ENCODE measurements around the gene CAMK2G. TPM values are rescaled to one million over a fixed set of nuclear protein-coding genes. Genes with fewer than 3 reads are reported as not detected.
A peak's percentile ranks its signal among the peaks of the same experiment; 100 is the strongest.

CAMK2G gene
- total RNA-seq, 1 donor from 2014 or later: 31.7 TPM

- Mint-ChIP-seq H3K4me3 (ENCODE audit: unreplicated experiment) (no peak overlapping the region), H3K9me3 (ENCODE audit: low read depth) (no peaks in the 10 kb centered on the region), H3K4me1 (ENCODE audit: low read depth) (peaks cover 34% of the 10 kb centered on the region), H3K27me3 (ENCODE audit: low read depth) (no peaks in the 10 kb centered on the region), H3K27ac (ENCODE audit: unreplicated experiment) (no peak overlapping the region), H3K36me3 (ENCODE audit: low read depth) (peaks cover 18% of the 10 kb centered on the region)
- TF ChIP-seq CTCF (IDR thresholded peaks at IDR 0.05): no peak
- no peak for DNase-seq (ENCODE audit: low spot score)
Observed at GRCh38 chr10:73854310-73854709, 20.0 kb downstream of the CAMK2G start.

- no peak overlapping the region for H3K27ac Mint-ChIP-seq (ENCODE audit: unreplicated experiment)
- no peak for TF ChIP-seq CTCF (IDR thresholded peaks at IDR 0.05)
- H3K36me3 Mint-ChIP-seq (ENCODE audit: low read depth): peaks cover 17% of the 10 kb centered on the region
- H3K4me1 Mint-ChIP-seq (ENCODE audit: low read depth): peaks cover 31% of the 10 kb centered on the region
- H3K9me3 Mint-ChIP-seq (ENCODE audit: low read depth): no peaks in the 10 kb centered on the region
- no peak overlapping the region for H3K4me3 Mint-ChIP-seq (ENCODE audit: unreplicated experiment)
- DNase-seq (ENCODE audit: low spot score): peak; percentile 58
- no peaks in the 10 kb centered on the region for H3K27me3 Mint-ChIP-seq (ENCODE audit: low read depth)
Observed at GRCh38 chr10:73853196-73853595, 21.2 kb downstream of the CAMK2G start.

- H3K36me3 Mint-ChIP-seq (ENCODE audit: low read depth): peaks cover 27% of the 10 kb centered on the region
- TF ChIP-seq CTCF (IDR thresholded peaks at IDR 0.05): peak; percentile 36
- peak; percentile 73 for DNase-seq (ENCODE audit: low spot score)
- no peaks in the 10 kb centered on the region for H3K27me3 Mint-ChIP-seq (ENCODE audit: low read depth)
- no peaks in the 10 kb centered on the region for H3K9me3 Mint-ChIP-seq (ENCODE audit: low read depth)
- peak overlapping the region; percentile 86 for H3K27ac Mint-ChIP-seq (ENCODE audit: unreplicated experiment)
- H3K4me3 Mint-ChIP-seq (ENCODE audit: unreplicated experiment): no peak overlapping the region
- peaks cover 22% of the 10 kb centered on the region for H3K4me1 Mint-ChIP-seq (ENCODE audit: low read depth)
Observed at GRCh38 chr10:73850863-73851461, 23.4 kb downstream of the CAMK2G start.

GRCh38 chr10:73850211-73850610 is 24.1 kb downstream of the CAMK2G start:
- no peak overlapping the region for H3K4me3 Mint-ChIP-seq (ENCODE audit: unreplicated experiment)
- TF ChIP-seq CTCF (IDR thresholded peaks at IDR 0.05): no peak
- peaks cover 22% of the 10 kb centered on the region for H3K4me1 Mint-ChIP-seq (ENCODE audit: low read depth)
- H3K27me3 Mint-ChIP-seq (ENCODE audit: low read depth): no peaks in the 10 kb centered on the region
- DNase-seq (ENCODE audit: low spot score): peak; percentile 32
- no peaks in the 10 kb centered on the region for H3K9me3 Mint-ChIP-seq (ENCODE audit: low read depth)
- H3K27ac Mint-ChIP-seq (ENCODE audit: unreplicated experiment): peak overlapping the region; percentile 86
- H3K36me3 Mint-ChIP-seq (ENCODE audit: low read depth): peaks cover 28% of the 10 kb centered on the region

GRCh38 chr10:73848821-73849489 is 25.4 kb downstream of the CAMK2G start:
- no peaks in the 10 kb centered on the region for H3K9me3 Mint-ChIP-seq (ENCODE audit: low read depth)

More at GRCh38 chr10:73848821-73849489, 25.4 kb downstream of the CAMK2G start:
- TF ChIP-seq CTCF (IDR thresholded peaks at IDR 0.05): peak; percentile 98
- H3K36me3 Mint-ChIP-seq (ENCODE audit: low read depth): peaks cover 26% of the 10 kb centered on the region
- H3K4me1 Mint-ChIP-seq (ENCODE audit: low read depth): peaks cover 22% of the 10 kb centered on the region
- DNase-seq (ENCODE audit: low spot score): peak; percentile 79
- H3K27ac Mint-ChIP-seq (ENCODE audit: unreplicated experiment): peak overlapping the region; percentile 80
- no peak overlapping the region for H3K4me3 Mint-ChIP-seq (ENCODE audit: unreplicated experiment)
- no peaks in the 10 kb centered on the region for H3K27me3 Mint-ChIP-seq (ENCODE audit: low read depth)
